PC-3 (cell line): ENCODE data around the gene NCCRP1. TPM values are rescaled to one million over a fixed set of nuclear protein-coding genes. Genes with fewer than 3 reads are reported as not detected.

Experiments used
- ATAC-seq: fragments of 200-7000 bp; cut with Tn5 transposase; 2 replicates; pipeline ENCODE4 v1.9.1; 2020; ENCODE audit warnings: mild to moderate bottlenecking, moderate library complexity
- BruUV-seq: library from RNA; stranded (reverse); fragments of 400-500 nt; replicated peaks from 2 replicates; lab custom pipeline; 2021; lab: Mats Ljungman, UMichigan
- CTCF ChIA-PET: fragments of 300-600 bp; sonication (Branson Sonifier 250); formaldehyde crosslinking; loops from one replicate; lab custom pipeline; 2022; ENCODE audit warnings: antibody characterized with exemption; lab: Charles Lee
- POLR2A ChIA-PET: fragments of 300-600 bp; sonication (Branson Sonifier 250); formaldehyde crosslinking; loops from one replicate; lab custom pipeline; 2022; ENCODE audit warnings: antibody characterized with exemption; ENCODE audit not compliant: unreplicated experiment; lab: Charles Lee
- DNase-seq: peaks from one replicate; pipeline ENCODE4 v3.0.0-alpha.2; 2015
- H2AFZ ChIP-seq: fragments of 300-600 bp; sonication (generic); 2 replicates; pipeline ENCODE4 v1.6.0; 2016; ENCODE audit warnings: antibody characterized with exemption, low read length
- H3F3A ChIP-seq: fragments of 300-600 bp; sonication (generic); one replicate; pipeline ENCODE4 v1.6.0; 2017; ENCODE audit warnings: antibody characterized with exemption, low read length, control low read depth, mild to moderate bottlenecking; ENCODE audit not compliant: unreplicated experiment
- H3K27ac ChIP-seq: fragments of 300-600 bp; sonication (generic); 2 replicates; pipeline ENCODE4 v1.5.1; 2016; ENCODE audit warnings: mild to moderate bottlenecking, low read length
- H3K27me3 ChIP-seq: fragments of 300-600 bp; sonication (generic); 2 replicates; pipeline ENCODE4 v1.6.1; 2016; ENCODE audit warnings: low read length, mixed read lengths
- H3K36me3 ChIP-seq: fragments of 300-600 bp; sonication (generic); 2 replicates; pipeline ENCODE4 v1.6.1; 2016; ENCODE audit warnings: low read depth, mixed run types, low read length, mixed read lengths
- H3K4me1 ChIP-seq: fragments of 300-600 bp; sonication (generic); 2 replicates; pipeline ENCODE4 v1.5.1; 2016; ENCODE audit warnings: low read length; ENCODE audit not compliant: insufficient read depth
- H3K4me2 ChIP-seq: fragments of 300-600 bp; sonication (generic); 2 replicates; pipeline ENCODE4 v1.6.0; 2016; ENCODE audit warnings: low read length
- H3K4me3 ChIP-seq: fragments of 300-600 bp; sonication (generic); 2 replicates; pipeline ENCODE4 v1.5.1; 2016; ENCODE audit warnings: mild to moderate bottlenecking, low read length, mixed read lengths
- H3K79me2 ChIP-seq: fragments of 300-600 bp; sonication (generic); 2 replicates; pipeline ENCODE4 v1.6.1; 2017; ENCODE audit warnings: low read length, mixed read lengths
- H3K9ac ChIP-seq: fragments of 300-600 bp; sonication (generic); 2 replicates; pipeline ENCODE4 v1.6.0; 2016; ENCODE audit warnings: mild to moderate bottlenecking, low read length
- H3K9me2 ChIP-seq: fragments of 300-600 bp; sonication (generic); replicated peaks from 2 replicates; pipeline ENCODE4 v1.6.1; 2016; ENCODE audit warnings: mixed run types, low read length, mixed read lengths
- H3K9me3 ChIP-seq: fragments of 300-600 bp; sonication (generic); 2 replicates; pipeline ENCODE4 v1.6.1; 2016; ENCODE audit warnings: low read length, mixed read lengths
- H4K20me1 ChIP-seq: fragments of 300-600 bp; sonication (generic); 2 replicates; pipeline ENCODE4 v1.6.1; 2016; ENCODE audit warnings: low read length, mixed read lengths
- EZH2 ChIP-seq: fragments of 300-600 bp; sonication (generic); IDR thresholded peaks from one replicate; pipeline ENCODE4 v1.6.1; 2017; ENCODE audit warnings: antibody characterized with exemption, mild to moderate bottlenecking, low read length; ENCODE audit not compliant: unreplicated experiment
- EZH2phosphoT487 ChIP-seq: fragments of 300-600 bp; sonication (generic); IDR thresholded peaks from 2 replicates; pipeline ENCODE4 v1.6.1; 2018; ENCODE audit warnings: mild to moderate bottlenecking, antibody characterized with exemption, low read length, borderline replicate concordance
- intact Hi-C: fragments of 100-400 bp; cut with micrococcal nuclease; formaldehyde crosslinking; loops from 2 replicates; pipeline ENCODE4 v1.9.0; 2023
- total RNA-seq: library from RNA; depleted of rRNA; stranded (reverse); fragments of >200 nt; gene quantifications from 2 replicates; pipeline ENCODE4 v1.2.3, GENCODE V29; 2014
- TF ChIP-seq, protein P1 (sequence below): fragments of 300-600 bp; sonication (generic); conservative IDR thresholded peaks from 2 replicates; pipeline ENCODE4 v1.5.1; 2017; ENCODE audit warnings: antibody characterized with exemption, low read depth, mild to moderate bottlenecking, low read length

Gene NCCRP1
- total RNA-seq, 1 experiment from 2014 or later, result 2.2 TPM

DNA sequence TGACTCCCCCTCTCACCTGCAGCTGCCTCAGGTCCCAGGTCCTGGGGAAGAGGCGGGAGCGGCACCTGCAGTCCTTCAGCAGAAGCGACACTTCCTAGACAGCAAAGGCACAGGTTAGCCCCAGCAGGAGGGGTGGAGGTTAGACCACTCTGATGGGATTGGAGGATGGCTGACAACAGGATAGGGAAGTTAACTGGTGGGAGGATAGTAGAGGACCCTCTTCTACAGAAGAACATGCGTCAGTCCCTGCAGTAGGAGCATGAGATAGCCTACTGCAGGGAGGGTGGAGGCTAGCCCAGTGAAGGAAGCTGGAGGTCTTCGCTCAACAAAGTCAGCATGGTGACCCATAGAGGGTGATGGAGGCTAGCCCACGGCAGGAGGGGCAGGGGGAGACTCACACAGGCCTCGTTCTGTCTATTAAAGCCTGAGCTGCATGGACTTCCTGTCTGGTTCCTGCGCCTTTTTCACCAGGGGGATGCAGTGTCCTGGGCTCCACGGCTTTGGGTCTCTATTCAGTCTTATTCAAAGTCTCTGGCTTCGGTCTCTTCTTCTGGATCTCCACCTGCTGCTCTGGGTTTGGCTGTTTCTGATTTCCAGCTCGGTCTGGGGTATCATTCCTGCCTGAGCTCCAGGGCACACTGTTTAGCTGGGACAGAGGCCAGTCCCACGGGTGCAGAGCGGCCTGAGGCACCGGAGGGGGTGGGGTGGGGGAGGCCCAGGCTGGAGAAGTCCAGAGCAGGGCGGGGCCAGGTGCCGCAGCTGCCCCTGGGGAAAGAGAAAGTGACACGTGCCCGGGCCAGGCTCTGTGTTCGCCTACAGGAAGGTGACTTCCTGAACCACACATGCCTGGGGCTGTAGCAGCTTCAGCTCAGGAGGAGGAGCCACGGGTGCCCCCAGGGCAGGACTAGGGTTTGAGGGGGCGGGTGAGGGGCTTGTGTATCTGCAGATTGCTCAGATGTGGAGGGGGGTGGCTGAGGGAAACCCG, 40.7 kb downstream of the NCCRP1 start:
- ChIA-PET CTCF (no interaction called here), POLR2A (no interaction called here)
- no peaks in the 10 kb centered on the region for H3K36me3 ChIP-seq
- H4K20me1 ChIP-seq, result no peaks in the 10 kb centered on the region
- no peak overlapping the region for H3K9ac ChIP-seq
- TF ChIP-seq EZH2, result no peak
- TF ChIP-seq, protein P1, sequence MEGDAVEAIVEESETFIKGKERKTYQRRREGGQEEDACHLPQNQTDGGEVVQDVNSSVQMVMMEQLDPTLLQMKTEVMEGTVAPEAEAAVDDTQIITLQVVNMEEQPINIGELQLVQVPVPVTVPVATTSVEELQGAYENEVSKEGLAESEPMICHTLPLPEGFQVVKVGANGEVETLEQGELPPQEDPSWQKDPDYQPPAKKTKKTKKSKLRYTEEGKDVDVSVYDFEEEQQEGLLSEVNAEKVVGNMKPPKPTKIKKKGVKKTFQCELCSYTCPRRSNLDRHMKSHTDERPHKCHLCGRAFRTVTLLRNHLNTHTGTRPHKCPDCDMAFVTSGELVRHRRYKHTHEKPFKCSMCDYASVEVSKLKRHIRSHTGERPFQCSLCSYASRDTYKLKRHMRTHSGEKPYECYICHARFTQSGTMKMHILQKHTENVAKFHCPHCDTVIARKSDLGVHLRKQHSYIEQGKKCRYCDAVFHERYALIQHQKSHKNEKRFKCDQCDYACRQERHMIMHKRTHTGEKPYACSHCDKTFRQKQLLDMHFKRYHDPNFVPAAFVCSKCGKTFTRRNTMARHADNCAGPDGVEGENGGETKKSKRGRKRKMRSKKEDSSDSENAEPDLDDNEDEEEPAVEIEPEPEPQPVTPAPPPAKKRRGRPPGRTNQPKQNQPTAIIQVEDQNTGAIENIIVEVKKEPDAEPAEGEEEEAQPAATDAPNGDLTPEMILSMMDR, result no peak
- no peak for TF ChIP-seq EZH2phosphoT487
- ATAC-seq (peak; percentile 74), DNase-seq (peak; percentile 52)
- no peaks in the 10 kb centered on the region for H3F3A ChIP-seq
- no peak overlapping the region for H2AFZ ChIP-seq
- no peak overlapping the region for H3K4me3 ChIP-seq
- H3K27ac ChIP-seq, result no peak overlapping the region
- intact Hi-C loops, result no loop called here
- peak overlapping the region; percentile 28 for H3K4me2 ChIP-seq
- no peaks in the 10 kb centered on the region for H3K9me3 ChIP-seq
- H3K27me3 ChIP-seq, result no peaks in the 10 kb centered on the region
- H3K79me2 ChIP-seq, result no peaks in the 10 kb centered on the region
- no peaks in the 10 kb centered on the region for H3K9me2 ChIP-seq
- no TSS peak for BruUV-seq
- no peaks in the 10 kb centered on the region for H3K4me1 ChIP-seq

DNA sequence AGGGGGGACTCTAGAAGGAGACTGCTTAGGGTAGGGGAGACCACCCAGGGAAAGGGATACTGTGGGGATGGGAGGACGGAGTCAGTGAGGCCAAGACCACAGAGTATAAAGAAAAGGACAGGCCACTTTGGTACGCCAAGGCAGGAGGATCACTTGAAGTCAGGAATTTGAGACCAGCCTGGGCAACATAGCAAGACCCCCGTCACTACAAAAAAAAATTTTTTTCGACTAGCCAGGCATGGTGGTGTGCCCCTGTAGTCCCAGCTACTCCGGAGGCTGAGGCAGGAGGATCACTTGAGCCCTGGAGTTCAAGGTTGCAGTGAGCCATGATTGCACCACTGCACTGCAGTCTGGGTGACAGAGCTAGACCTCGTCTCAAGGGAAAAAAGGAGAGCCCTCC, 41.4 kb downstream of the NCCRP1 start:
- no peak overlapping the region for H3K27ac ChIP-seq
- no peak for DNase-seq
- ATAC-seq, result no peak
- no peak overlapping the region for H3K4me3 ChIP-seq
- H2AFZ ChIP-seq, result no peak overlapping the region
- H3K27me3 ChIP-seq, result no peaks in the 10 kb centered on the region
- H3K9me3 ChIP-seq, result no peaks in the 10 kb centered on the region
- H3K9me2 ChIP-seq, result no peaks in the 10 kb centered on the region
- no TSS peak for BruUV-seq
- H3K79me2 ChIP-seq, result no peaks in the 10 kb centered on the region
- intact Hi-C loops, result no loop called here
- H3K36me3 ChIP-seq, result no peaks in the 10 kb centered on the region
- no peaks in the 10 kb centered on the region for H3F3A ChIP-seq
- TF ChIP-seq, protein P1, result no peak
- TF ChIP-seq EZH2 (no peak), EZH2phosphoT487 (no peak)
- H3K4me2 ChIP-seq, result peak overlapping the region; percentile 28; the same call in 1 of the 2 replicates
- POLR2A ChIA-PET, result no interaction called here
- H3K9ac ChIP-seq, result no peak overlapping the region
- no peaks in the 10 kb centered on the region for H3K4me1 ChIP-seq
- H4K20me1 ChIP-seq, result no peaks in the 10 kb centered on the region
- CTCF ChIA-PET, result no interaction called here

DNA sequence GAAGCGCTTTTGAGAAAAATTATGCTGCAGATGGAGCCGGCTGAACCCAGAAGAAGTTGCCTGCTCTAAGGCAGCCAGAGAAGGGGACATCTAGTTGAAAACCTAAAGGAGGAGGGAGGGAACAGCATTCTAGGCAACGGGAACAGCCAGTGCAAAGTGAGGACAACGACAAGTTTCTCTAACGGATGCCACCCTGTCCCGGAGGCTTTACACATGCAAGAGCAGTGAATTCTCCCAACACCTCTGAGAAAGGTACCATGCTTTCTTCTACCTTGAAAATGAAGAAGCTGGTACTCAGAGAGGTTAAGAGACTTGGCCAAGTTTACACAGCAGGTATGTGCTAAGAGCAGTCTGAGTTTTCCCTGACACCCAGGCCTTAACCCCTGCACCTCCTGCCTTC, 42.2 kb downstream of the NCCRP1 start:
- CTCF ChIA-PET, result no interaction called here
- H3K27me3 ChIP-seq, result no peaks in the 10 kb centered on the region
- TF ChIP-seq EZH2 (no peak), EZH2phosphoT487 (no peak)
- TF ChIP-seq, protein P1, result no peak

More for the DNA sequence above, 42.2 kb downstream of the NCCRP1 start:
- Histone ChIP-seq H3K79me2 (no peaks in the 10 kb centered on the region), H3K9me3 (no peaks in the 10 kb centered on the region), H3K4me2 (no peak overlapping the region), H3K9me2 (no peaks in the 10 kb centered on the region), H2AFZ (no peak overlapping the region), H3K27ac (no peak overlapping the region), H4K20me1 (no peaks in the 10 kb centered on the region), H3F3A (no peaks in the 10 kb centered on the region), H3K4me3 (no peak overlapping the region), H3K4me1 (no peaks in the 10 kb centered on the region), H3K36me3 (no peaks in the 10 kb centered on the region), H3K9ac (no peak overlapping the region)
- DNase-seq (no peak), ATAC-seq (no peak)
- BruUV-seq, result no TSS peak
- POLR2A ChIA-PET, result no interaction called here
- intact Hi-C loops, result no loop called here
